ENCODE measurements around the gene PLK5. TPM values are rescaled to one million over a fixed set of nuclear protein-coding genes. Genes with fewer than 3 reads are reported as not detected.

Gene PLK5
- total and polyA plus RNA-seq, 2 of the 4 experiments (the other 2 are of a cell fraction), result not detected

GRCh38 chr19:1572795-1573194, 48.9 kb downstream of the PLK5 start:
- no peak for TF ChIP-seq NFE2L2 (IDR thresholded peaks at IDR 0.05; ENCODE audit: low read depth, low read length)
- TF ChIP-seq MAZ (IDR thresholded peaks at IDR 0.05; ENCODE audit: borderline replicate concordance, low read depth, low read length), result no peak
- TF ChIP-seq FOS (IDR thresholded peaks at IDR 0.05; ENCODE audit: low read depth, low read length), result no peak
- no peak for TF ChIP-seq SMC3 (IDR thresholded peaks at IDR 0.05; ENCODE audit: low read depth, low read length)
- no peak for TF ChIP-seq MXI1 (IDR thresholded peaks at IDR 0.05; ENCODE audit: borderline replicate concordance, low read depth, low read length)
- TF ChIP-seq ELK1 (IDR thresholded peaks at IDR 0.05; ENCODE audit: borderline replicate concordance, low read depth, low read length), result no peak
- no TSS peak for BruUV-seq (replicated peaks)
- no peak overlapping the region for H2BK20ac ChIP-seq (ENCODE audit: low read depth, low read length)
- no peak overlapping the region for H3K18ac ChIP-seq (ENCODE audit: low read depth, low read length)
- H3K9me1 ChIP-seq (ENCODE audit: insufficient read depth, low read length), result no peaks in the 10 kb centered on the region
- no peak overlapping the region for H2BK5ac ChIP-seq (ENCODE audit: low read depth, low read length, poor library complexity, severe bottlenecking)
- 85% methylated on average over 7 of the region's 9 CpGs; no CpG with 5 or more reads in 1 of the 2 experiments for WGBS, 2 experiments (ENCODE audit: extremely low coverage in 2 of 2, insufficient read length in 1 of 2)
- peaks cover 14% of the 10 kb centered on the region; the same call in 1 of the 2 replicates for H3K36me3 ChIP-seq (ENCODE audit: control insufficient read depth, insufficient read depth, low read length)
- no peaks in the 10 kb centered on the region; the same call in 1 of the 2 replicates for H3K27me3 ChIP-seq (ENCODE audit: control insufficient read depth, insufficient read depth, low read length)
- no peak overlapping the region for H3K4ac ChIP-seq (ENCODE audit: low read depth, low read length)
- no peak overlapping the region for H4K8ac ChIP-seq (ENCODE audit: low read depth in 2 of 2, low read length in 2 of 2)
- H3K79me1 ChIP-seq (ENCODE audit: low read depth in 1 of 2, low read length in 2 of 2), result no peaks in the 10 kb centered on the region
- no peak overlapping the region for H4K5ac ChIP-seq (ENCODE audit: low read depth, low read length)
- DNase-seq, result no peak
- no peak overlapping the region for H2BK120ac ChIP-seq (ENCODE audit: low read depth, low read length)
- no peak for ATAC-seq (ENCODE audit: low read depth)
- POLR2A ChIA-PET (ENCODE audit: unreplicated experiment), result interaction anchor here (0.7 kb wide), 1 partner anchor 154 kb away, joined by 6 read pairs; no protein-coding TSS in a partner anchor
- peaks cover 12% of the 10 kb centered on the region; the same call in 1 of the 2 replicates for H4K20me1 ChIP-seq (ENCODE audit: insufficient read depth, low read length)
- H2AFZ ChIP-seq (replicated peaks; ENCODE audit: low read length, poor library complexity), result no peak overlapping the region
- dilution Hi-C loops (cut with HindIII; ENCODE audit: low sequenced_read_pairs, unreplicated experiment), result no loop called here
- no peak overlapping the region for H3K56ac ChIP-seq (ENCODE audit: extremely low read depth, insufficient read depth, low read length)
- intact Hi-C loops (cut with micrococcal nuclease), result no loop called here
- peaks cover 2% of the 10 kb centered on the region; the same call in 1 of the 2 replicates for H3K4me1 ChIP-seq (ENCODE audit: control insufficient read depth, insufficient read depth, low read length)
- H3K27ac ChIP-seq (ENCODE audit: insufficient read depth, low read length), result no peak overlapping the region
- H3K4me3 ChIP-seq (ENCODE audit: insufficient read depth, low read depth, low read length), result no peak overlapping the region
- H2AK5ac ChIP-seq (ENCODE audit: low read depth, low read length), result no peak overlapping the region
- no peak overlapping the region for H2BK15ac ChIP-seq (ENCODE audit: low read depth, low read length)
- no peak overlapping the region for H4K91ac ChIP-seq (ENCODE audit: insufficient read depth, low read depth, low read length)
- H3K23ac ChIP-seq (ENCODE audit: low read depth, low read length), result no peak overlapping the region
- in situ Hi-C loops (cut with MboI; ENCODE audit: low sequenced_read_pairs), result no loop called here
- H3K9ac ChIP-seq (ENCODE audit: low read depth, low read length), result no peak overlapping the region
- H2AK9ac ChIP-seq (replicated peaks; ENCODE audit: low read depth, low read length, poor library complexity), result no peak overlapping the region
- no peaks in the 10 kb centered on the region for H3K9me3 ChIP-seq (ENCODE audit: control insufficient read depth, insufficient read depth, low read length)
- H3K4me2 ChIP-seq (ENCODE audit: low read depth, low read length), result no peak overlapping the region
- CTCF ChIA-PET, result no interaction called here
- H3K14ac ChIP-seq (replicated peaks; ENCODE audit: low read depth, low read length), result no peak overlapping the region

All from IMR-90 (cell line).